Neural crest cell (in vitro differentiated cells): Measurements from ENCODE around the gene TASL. TPM values are rescaled to one million over a fixed set of nuclear protein-coding genes. Genes with fewer than 3 reads are reported as not detected.

Experiments
- DNase-seq: peaks from one replicate; pipeline ENCODE4 v3.0.0; 2021; ENCODE audit warnings: low read depth, mixed read lengths, low spot score
- H3K27ac Mint-ChIP-seq: one replicate; pipeline ENCODE4 v1.8.0; 2021; ENCODE audit warnings: mild to moderate bottlenecking, mixed read lengths; ENCODE audit not compliant: unreplicated experiment
- H3K27me3 Mint-ChIP-seq: 2 replicates; pipeline ENCODE4 v1.8.0; 2021; ENCODE audit warnings: low read depth, mild to moderate bottlenecking, mixed read lengths
- H3K36me3 Mint-ChIP-seq: 2 replicates; pipeline ENCODE4 v1.8.0; 2021; ENCODE audit warnings: low read depth, mild to moderate bottlenecking, mixed read lengths
- H3K4me1 Mint-ChIP-seq: 2 replicates; pipeline ENCODE4 v1.8.0; 2021; ENCODE audit warnings: mixed read lengths
- H3K4me3 Mint-ChIP-seq: one replicate; pipeline ENCODE4 v1.8.0; 2021; ENCODE audit warnings: mild to moderate bottlenecking, mixed read lengths
- H3K9me3 Mint-ChIP-seq: 2 replicates; pipeline ENCODE4 v1.8.0; 2021; ENCODE audit warnings: mixed read lengths
- CTCF ChIP-seq: fragments of 200-600 bp; sonication (generic); conservative IDR thresholded peaks from 2 replicates; pipeline ENCODE4 v1.5.0; 2021; ENCODE audit warnings: antibody characterized with exemption, mild to moderate bottlenecking
- total RNA-seq: library from RNA; stranded (reverse); gene quantifications from 2 replicates; pipeline ENCODE4 v1.2.1, GENCODE V29; 2021

Gene TASL
- total RNA-seq, 1 donor from 2014 or later = not detected

GRCh38 chrX:30561191-30561590 lies 16.4 kb downstream of the TASL start:
- H3K4me1 Mint-ChIP-seq = no peaks in the 10 kb centered on the region
- H3K9me3 Mint-ChIP-seq = no peaks in the 10 kb centered on the region
- TF ChIP-seq CTCF = no peak
- no peak overlapping the region for H3K4me3 Mint-ChIP-seq
- no peaks in the 10 kb centered on the region for H3K36me3 Mint-ChIP-seq
- no peaks in the 10 kb centered on the region for H3K27me3 Mint-ChIP-seq
- DNase-seq = no peak
- H3K27ac Mint-ChIP-seq = no peak overlapping the region

GRCh38 chrX:30538271-30538670 lies 39.3 kb downstream of the TASL start:
- Mint-ChIP-seq H3K9me3 (peaks cover 8% of the 10 kb centered on the region), H3K27ac (no peak overlapping the region), H3K4me3 (no peak overlapping the region), H3K36me3 (no peaks in the 10 kb centered on the region), H3K4me1 (no peaks in the 10 kb centered on the region), H3K27me3 (peaks cover 2% of the 10 kb centered on the region)
- no peak for TF ChIP-seq CTCF
- no peak for DNase-seq

GRCh38 chrX:30533835-30534234 lies 43.7 kb downstream of the TASL start:
- H3K36me3 Mint-ChIP-seq = no peaks in the 10 kb centered on the region
- no peak for DNase-seq
- no peak for TF ChIP-seq CTCF
- H3K9me3 Mint-ChIP-seq = peaks cover 5% of the 10 kb centered on the region
- H3K4me1 Mint-ChIP-seq = no peaks in the 10 kb centered on the region
- no peak overlapping the region for H3K27ac Mint-ChIP-seq
- peaks cover 2% of the 10 kb centered on the region for H3K27me3 Mint-ChIP-seq
- H3K4me3 Mint-ChIP-seq = no peak overlapping the region

GRCh38 chrX:30533266-30533665 lies 44.3 kb downstream of the TASL start:
- TF ChIP-seq CTCF = no peak
- Mint-ChIP-seq H3K27me3 (peaks cover 2% of the 10 kb centered on the region), H3K27ac (no peak overlapping the region), H3K9me3 (peaks cover 5% of the 10 kb centered on the region), H3K4me1 (no peaks in the 10 kb centered on the region), H3K36me3 (no peaks in the 10 kb centered on the region), H3K4me3 (no peak overlapping the region)
- DNase-seq = no peak

GRCh38 chrX:30530606-30531005 lies 47.0 kb downstream of the TASL start:
- H3K9me3 Mint-ChIP-seq = no peaks in the 10 kb centered on the region
- H3K36me3 Mint-ChIP-seq = no peaks in the 10 kb centered on the region
- no peaks in the 10 kb centered on the region for H3K27me3 Mint-ChIP-seq
- H3K4me3 Mint-ChIP-seq = no peak overlapping the region
- no peaks in the 10 kb centered on the region for H3K4me1 Mint-ChIP-seq
- no peak overlapping the region for H3K27ac Mint-ChIP-seq
- DNase-seq = no peak
- TF ChIP-seq CTCF = no peak

GRCh38 chrX:30525732-30526131 lies 51.8 kb downstream of the TASL start:
- Mint-ChIP-seq H3K4me1 (no peaks in the 10 kb centered on the region), H3K4me3 (no peak overlapping the region), H3K36me3 (no peaks in the 10 kb centered on the region), H3K27me3 (no peaks in the 10 kb centered on the region), H3K9me3 (no peaks in the 10 kb centered on the region), H3K27ac (no peak overlapping the region)
- no peak for DNase-seq
- no peak for TF ChIP-seq CTCF
